ENCODE results near the gene CALML3.

The CALML3 gene

DNA sequence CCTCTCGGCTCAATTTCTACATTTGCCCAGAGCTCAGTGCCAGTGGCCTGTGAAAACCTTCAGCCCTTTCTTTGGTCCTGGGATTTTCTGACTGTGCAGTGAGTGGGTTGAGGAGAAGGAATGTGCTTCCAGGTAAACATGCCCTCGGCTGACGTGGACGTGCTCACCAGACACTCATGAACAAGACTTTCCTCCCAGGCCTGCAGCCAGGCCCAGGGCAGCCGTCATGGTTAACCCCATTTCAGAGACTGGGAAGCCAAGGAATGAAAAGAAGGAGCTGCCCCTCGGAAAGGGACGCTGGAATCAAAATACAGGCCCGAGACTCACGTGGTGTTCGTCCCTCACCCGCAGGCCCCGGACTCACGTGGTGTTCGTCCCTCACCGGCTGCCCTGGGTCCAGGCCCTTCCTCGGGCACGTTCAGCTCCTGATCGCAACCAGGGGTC lies 16.6 kb upstream of the CALML3 start:
- no peak for DNase-seq

DNA sequence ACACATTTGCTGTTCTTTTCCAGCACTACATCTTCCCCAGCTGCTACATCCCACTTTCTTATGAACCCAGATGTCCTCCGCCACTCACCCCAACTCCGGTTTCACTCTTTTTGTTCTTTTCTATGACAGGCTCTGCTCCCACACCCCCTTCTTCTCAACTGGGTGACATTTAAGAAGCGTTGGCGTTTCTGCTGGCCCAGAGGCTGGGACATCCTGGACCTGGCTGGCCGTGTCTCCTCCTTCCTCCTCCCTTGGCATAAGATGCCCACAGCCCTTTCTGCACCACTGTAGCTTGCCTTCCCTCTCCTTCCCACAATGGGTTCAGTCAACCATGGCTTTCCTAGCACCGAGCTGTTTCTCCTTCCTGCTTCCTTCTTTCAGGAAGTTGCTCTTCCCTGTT lies 16.0 kb upstream of the CALML3 start:
- DNase-seq: no peak

DNA sequence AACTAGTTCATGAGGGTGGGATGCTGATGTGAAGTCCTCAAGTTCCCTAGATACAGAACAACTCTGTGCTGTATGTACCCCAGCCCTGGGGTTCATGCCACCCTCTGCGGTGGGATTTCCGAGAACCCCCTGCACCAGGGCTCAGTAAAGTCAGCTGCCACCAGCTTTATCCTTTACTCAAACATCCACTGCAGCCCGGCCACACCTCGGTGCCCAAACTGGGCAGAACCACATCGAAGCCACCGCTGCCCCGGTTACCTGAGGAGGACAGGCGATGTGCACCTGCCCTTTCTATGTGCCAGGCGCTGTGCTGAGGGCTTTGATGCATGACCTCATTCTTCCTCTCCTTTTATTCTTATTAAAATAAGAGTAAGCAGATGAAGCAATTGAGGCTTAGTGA lies 15.5 kb upstream of the CALML3 start:
- no peak for DNase-seq

DNA sequence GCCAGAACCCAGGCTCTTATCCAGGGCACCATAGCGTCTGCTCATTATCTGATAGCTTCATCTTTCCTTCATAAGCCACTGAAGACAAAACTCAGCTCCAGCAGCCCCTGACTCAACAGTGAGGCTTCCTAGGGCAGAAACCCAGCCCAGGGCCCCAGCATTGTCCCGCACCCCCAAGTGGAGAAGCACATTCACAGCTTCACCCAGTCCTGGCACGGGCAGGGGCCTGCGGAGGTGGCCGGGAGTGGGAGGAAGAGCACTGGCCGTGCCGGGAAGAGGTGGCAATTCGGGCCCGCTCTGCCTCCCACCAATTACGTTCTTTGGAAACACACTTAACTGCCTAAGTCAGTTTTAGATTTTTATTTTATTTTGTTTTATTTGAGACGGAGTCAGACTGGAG lies 15.1 kb upstream of the CALML3 start:
- DNase-seq: no peak

DNA sequence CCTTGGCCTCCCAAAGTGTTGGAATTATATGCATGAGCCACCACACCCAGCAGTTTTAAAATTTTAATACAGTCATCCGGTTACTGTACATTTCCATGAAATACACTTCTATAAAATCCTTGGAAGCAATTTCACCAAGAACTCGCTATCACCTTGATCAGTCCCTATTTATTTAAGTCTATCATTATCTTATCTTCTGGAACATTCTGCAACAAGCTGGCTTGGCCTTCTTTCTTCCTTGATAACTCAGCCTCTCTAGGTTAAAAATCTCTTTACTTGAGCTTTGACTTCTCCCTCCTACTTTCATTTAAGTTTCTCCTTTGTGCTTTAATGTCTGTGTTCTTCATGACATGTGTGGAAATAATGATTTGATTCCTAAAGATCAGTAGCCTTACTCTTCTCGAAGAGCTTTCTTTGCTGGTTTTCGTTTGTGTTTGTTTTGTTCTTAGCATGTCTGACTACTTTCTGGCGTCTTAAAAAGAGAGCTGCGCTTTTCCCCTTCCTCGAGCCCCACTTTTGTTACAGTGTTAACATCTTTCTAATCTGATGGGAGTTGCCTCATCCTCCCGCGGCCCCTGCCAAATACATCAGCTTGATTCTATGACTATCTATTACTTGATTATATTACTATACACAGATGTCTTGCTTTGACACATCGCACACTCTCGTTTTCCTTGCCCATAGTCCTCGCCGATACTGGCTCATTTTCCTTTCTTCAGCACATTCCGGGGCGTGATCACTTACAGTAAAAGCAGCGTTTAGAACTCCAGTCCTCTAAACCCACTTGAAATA lies 14.3 kb upstream of the CALML3 start:
- DNase-seq: no peak

DNA sequence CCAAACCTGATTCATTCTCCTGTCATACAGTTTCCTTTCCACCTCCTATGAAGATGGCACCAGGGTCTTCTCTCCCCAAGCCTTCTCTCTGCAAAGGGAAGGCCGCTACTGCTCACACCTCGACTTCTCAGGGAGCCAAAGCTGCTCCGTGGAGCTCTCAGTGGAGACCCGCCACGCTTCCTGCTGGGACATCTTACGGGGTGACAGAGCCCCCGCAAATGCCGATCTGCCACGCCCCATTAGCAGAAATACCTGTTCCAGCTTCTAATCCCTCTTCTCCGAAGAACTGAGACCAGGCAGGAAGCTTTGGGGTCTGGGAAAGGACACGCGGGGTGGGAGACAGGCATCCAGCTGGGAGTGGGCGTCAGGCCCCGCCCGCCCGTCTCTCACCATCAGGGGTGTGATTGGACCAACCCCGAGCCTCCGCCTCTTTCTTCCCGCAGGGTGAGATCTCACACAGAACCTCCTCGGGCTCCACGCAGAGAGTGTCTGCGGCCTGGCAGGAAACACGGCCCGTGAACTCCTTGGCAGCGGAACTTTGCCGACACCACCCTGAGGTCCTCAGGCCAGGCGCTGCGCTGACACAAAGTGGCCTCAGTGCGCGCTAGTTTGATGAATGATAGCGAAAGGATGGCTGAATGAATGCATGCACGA lies 13.4 kb upstream of the CALML3 start:
- DNase-seq: no peak

DNA sequence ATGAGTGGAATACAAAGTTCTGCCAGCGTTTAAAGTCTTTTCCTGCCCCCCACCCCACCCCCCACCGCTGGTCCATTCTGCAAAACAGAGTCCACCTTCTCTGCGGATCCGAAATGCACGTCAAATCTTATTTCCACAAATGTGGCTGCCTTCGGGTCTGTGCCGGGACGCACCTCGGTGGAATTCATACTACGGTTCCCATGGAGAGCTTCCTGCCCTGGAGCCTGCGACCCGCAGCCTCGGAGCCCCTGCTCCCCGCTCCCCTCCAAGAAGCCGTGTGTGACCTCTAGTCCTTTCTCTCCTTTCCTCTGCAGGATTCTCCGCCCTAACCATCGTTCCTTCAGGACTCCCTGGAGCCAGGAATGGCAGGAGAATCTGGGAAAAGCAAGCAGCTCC lies 12.9 kb upstream of the CALML3 start:
- no peak for DNase-seq

DNA sequence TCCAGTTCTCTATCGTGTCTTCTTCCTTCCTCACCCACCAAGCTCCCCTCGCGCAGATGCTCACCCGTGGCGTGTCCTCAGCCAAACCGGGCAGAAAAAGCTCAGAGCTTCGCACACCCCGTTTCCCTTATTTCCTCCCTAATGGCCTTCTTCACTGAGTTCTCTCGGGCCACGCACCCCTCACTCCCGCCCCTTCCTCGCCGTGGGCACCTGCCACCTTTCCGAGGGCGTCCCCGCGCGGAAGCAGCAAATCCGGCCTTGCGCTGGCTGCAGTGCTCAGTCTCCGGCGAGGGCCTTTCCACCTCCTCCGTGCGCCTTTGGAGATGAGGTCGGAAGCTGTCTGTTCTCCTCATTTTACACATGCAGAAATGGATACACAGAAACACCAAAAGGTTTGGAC lies 12.4 kb upstream of the CALML3 start:
- DNase-seq: no peak

DNA sequence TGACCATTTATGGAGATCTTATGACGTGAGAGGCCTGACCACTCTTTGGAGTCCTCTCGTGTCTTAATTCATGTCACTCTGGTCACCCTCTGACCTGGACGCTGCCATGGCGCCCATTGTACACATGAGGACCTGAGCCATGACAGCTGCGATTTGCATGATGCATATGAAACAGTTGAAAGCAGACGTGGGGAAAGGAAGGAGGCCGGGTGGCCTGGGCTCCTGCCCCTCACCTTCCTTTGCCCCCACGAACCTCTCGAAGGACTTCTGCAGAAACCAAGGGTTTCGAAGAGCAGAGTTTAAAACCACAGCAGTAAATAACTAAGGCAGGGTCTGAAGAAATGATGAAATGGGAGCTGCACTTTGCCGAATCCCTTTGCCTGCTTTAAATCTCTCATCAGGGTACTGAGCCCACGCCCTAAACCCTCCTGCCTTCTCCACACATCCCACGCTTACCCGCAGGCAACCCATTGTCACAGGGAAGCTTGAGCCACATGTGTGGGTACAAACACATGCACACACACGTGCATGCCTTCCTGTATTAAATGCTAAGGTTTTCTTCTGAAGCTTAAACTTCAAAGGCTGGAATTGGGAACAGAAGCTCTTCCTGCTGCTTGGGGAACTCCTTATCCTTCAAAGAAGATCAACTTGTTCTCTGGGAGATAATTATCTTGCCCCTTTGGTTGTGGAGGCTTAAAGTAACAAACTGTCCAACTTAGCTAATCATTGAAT lies 11.7 kb upstream of the CALML3 start:
- DNase-seq: peak; percentile 49

DNA sequence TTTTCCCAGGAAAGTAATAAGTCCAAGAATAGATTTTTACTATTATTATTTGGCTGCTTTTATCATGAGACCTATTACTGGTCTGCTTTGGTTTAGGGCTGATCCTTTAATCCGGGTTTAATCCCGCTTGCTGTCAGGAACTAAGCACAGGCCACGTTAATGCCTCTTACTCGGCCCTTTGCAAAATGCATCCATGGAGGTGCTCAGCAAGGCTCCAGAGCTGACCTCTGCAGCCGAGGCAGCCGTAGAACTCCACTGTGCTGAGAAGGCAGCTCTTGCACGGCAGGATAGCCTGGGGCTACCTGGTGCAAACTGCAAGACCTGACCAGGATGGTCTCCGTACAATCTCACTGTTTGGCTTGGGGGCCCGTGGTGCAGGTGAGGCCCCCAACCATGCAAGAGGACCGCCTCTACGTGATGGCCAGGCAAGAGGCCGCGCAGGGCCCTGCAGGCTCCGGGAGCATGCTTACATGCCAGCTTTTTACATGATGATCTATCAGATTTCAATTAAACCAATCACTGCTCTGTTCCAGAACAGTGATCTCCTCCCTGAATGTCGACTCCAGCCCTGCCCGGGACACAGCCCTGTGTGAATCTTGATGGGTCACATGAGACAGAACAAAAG lies 10.4 kb upstream of the CALML3 start:
- DNase-seq: no peak

DNA sequence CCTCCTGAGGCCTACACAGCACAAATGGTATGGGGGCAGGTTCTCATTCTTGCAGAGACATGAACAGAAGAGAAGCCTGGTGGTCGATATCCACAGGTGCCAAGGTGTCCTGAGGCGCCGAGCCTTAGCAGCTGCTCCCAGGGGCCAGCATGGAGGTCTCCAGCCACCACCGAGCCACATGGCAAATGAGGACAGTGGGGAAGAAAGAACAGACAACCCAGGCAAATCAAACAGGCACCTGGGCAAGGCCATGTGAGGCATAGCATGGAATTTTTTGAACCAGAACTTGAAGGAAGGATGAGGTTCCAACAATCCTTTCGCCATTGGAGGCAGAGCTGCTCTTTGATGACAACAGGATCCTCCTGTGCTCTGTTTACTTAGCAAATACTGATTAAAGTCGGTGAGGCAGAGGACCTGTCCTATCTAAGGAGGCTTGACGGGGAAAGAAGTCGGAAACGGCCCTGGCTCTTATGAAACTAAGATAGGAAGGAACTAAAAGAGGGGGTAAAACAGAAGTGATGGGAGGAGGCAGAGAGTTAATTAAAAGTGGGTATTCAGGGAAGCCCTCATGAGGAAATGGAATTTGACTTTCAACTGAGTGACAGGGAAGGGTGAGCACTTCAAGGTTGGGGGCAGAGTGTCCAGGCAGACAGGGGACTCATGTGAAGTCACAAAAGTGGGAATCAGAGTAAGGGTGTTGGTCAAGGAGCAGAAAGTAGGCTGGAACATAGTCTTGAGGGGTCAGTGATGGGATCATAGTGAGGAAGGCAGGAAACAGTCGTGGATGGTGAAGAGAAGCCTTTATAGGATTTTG lies 8.6 kb upstream of the CALML3 start:
- no peak for DNase-seq

DNA sequence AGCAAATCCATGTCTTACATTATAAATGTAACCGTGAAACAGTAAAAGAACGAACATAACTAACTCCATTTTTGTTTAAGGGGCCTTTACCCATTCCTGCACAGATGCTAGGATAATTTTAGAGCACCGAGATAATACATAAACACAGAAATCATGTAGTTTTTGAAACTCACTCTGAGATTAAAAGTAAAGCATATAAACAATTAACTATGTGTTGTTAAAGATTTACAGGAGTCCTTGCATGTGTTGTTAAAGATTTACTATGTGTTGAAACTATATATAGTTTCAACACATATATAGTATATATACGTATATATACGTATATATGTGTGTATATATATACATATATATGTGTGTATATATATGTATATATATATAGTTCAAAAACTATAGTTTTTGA lies 7.2 kb upstream of the CALML3 start:
- DNase-seq: no peak

DNA sequence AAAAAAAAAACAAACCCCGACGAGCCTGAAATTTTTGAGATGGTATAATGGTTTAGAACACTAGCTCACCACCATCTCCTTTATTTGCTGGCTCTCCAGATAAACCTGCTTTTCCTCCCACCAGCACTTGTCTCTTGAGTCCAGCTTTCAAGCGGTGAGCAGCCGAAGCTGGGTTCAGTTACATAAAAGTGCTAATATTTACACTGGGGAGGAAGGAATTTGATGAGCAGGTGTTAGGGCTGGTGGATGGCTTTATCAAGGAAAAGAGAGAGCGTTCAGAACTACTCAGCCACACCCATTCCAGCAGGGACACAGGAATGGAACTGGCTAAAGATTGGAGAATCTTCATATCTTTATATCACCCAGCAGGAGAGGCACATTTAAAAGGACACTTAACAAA lies 6.6 kb upstream of the CALML3 start:
- no peak for DNase-seq

DNA sequence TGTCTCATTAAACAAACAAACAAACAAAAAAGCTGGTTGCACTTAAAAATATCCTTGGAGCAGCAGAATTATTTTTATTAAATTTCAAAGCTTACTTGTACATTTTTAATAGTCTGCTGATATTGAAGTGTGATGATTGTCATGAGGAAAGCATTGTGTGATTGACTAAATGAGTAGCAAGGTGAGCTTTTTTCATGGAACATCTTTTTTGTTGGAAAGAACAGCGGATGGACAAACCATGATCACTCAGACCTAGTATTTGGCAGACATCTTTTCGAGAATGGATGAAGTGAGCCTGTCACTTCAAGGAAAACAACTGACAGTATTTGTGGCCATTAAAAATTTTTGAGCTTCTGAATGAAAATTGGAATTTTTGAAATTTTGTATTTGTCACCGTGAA lies 5.7 kb upstream of the CALML3 start:
- no peak for DNase-seq

DNA sequence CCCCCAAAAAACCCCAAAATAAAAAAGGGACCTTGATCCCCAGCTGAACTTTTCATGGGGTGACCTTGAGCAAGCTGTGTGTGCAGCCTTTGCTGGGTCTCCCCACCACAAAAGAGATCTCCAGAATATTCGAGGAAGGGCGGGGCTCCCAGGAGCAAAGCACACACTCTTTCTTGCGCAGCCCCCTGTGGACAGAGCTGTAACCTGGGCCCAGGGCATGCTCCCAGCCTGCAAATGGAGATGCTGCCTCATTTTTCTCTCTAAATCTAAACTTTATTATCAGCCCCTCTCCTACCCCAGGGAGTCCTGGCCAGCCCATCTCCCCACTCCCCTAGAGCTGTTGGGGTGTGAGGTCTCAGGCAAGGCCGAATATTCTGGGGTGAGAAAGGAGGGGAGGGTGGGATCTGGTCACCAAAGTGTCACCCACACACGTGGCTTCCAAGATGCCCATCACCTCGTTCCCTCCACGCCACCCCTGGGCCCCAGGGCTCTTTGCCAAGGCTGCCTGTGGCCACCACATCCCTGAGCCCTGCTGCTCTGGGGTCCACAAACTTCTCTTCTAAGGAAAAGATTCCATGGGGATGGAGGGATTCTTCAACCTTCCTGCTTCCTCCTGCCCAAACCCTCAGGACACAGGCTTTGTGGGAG lies 1.7 kb upstream of the CALML3 start:
- DNase-seq: no peak

DNA sequence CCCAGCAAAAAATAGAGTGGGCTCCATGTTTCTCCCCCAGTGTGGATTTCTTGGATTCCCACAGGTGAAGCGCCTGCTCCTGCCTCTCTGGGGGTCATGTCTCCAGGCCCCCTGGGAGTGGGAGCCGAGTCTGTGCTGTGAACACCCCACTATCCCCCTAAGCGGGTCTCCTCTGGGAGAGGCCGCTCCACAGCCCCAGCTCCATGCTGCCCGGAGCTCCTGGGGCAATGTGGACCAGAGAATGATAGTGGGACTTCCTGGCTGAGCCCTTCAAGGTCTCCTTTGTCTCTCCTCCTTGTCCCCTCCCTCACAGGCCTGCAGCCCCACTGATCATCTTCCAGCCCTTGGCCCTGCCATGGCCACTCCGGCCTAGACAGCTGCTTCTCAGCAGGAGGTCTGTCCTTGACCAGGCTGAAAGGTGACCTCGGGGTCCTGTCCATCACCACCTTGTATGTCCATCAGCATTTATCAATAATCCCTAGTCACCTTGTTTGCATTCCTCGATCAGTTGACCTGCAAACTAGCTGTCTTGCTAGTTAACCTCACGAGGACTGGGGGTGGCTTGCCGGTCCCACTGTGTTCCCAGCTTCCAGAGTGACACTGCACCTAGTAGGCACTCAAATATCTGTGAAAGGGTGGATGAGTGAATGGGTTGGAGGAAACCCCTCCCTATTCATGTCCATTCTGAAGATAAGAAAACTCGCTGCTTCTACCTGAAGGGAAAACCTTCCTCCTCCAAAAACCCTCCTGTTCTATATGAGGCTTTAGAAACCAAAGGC lies 776 bp upstream of the CALML3 start:
- no peak for DNase-seq

DNA sequence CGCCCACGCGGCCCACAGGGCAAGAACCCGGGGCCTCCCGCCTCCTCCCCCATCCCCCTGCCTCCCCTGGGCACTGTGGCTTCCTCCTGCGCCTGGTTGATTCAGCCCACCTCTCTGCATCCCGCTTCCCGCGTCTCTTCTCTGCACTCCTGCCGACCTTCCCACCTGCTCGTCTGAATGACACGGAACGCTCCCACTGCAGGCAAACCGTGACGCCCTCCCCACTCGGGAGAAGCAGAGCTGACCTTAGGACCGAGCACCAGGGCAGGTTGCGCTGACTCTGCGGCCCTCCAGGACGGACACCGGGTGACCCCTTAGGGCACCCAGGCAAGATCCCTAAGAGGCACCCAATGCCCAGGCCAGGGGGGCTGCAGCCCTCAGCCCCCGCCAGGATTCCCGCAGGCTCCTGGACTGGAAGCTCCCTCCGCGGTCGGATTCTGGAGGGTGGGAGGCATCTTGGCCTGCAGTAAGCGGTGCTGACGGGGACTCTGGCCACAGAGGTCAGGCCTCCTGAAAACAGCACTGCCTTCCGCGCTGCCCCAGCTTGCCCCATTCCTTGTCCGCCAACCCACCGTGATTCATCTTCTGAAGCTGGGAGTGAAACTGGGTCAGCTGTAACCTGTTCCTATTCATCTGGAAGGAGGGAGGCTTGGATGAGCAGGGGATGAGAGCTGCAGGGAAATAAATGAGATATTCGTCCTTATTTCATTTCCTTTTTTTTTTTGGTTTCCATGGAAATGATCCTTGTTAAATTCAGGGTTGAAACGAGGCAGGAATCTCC lies 990 bp downstream of the CALML3 start:
- no peak for DNase-seq

DNA sequence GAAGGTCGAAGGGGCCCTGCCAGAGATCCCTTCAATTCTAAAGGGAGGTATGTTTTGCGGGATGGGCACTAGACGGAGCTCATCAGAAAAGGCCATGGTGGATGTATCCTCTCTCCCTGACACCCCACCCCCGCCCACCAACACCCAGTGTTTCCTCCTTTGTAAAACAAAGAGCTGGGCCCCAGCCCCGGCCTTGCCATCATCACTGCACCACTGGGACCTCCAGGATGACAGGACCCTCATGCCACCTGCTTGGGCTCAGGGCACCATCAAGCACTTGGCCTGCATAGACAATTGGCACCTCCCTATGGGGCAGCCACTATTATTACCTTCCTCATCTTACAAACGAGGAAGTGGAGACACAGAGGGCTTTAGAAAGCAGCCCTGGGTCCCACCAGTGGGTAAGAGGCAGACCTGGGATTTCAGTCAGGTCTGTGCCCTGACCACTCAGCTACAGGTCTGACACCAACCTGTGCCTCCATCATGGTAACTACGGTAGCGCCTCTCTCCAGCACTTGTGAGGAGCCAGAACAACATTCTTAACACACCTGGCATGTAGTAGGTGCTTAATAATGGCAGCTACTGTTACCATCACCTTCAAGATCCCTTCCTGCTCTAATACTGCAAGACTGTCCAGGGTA lies 2.0 kb downstream of the CALML3 start:
- no peak for DNase-seq

DNA sequence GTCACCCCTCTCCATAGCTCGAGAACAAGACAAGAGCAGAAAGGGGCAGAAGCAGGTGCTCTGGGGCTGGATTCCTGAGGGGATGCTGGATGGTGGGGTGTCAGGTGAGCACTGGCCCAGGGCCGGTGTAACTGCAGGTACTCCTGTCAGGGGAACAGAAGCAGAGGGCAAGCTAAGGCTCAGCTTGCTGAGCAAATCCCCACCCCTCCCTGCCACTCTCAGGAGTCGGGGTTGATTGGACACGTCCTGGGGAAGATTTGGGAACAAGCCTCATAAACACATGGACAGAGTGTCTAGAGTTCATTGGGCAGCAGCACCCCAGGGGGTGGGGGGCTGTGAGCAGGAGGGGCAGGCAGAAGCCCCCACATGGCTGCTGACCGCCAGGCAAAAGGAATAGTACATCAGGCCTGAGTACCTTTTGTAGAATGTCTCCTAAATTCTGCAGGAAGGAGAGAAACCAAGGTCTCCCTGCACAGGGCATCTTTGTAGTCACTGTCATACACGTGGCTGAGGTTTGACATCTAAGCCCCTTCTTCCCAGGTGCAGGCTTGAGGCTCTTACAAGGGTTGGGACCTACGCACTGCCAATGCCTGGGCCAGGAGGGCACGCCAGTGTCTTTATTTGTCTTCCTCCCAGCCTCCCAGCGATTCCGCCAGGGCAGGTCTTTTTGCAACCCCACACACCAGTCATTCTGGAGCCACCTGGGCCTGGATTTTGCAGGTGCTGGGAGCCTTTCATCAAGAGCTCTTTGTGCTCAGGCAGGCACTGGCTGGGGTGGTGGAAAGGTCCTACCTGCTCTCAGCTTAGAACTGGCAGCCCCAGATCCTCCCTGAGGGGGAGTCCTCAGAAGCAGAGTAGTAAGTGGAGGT lies 2.8 kb downstream of the CALML3 start:
- DNase-seq: no peak
